Astrocyte (in vitro differentiated cells and primary cell): Measurements from ENCODE around the gene SCNN1G. TPM values are rescaled to one million over a fixed set of nuclear protein-coding genes. Genes with fewer than 3 reads are reported as not detected.

Source experiments
- DNase-seq: peaks from one replicate; pipeline ENCODE4 v3.0.0-alpha.2; 2010; ENCODE audit warnings: low read depth
- FAIRE-seq: peaks from 2 replicates; lab custom pipeline; 2011; peaks lifted over from hg19 to GRCh38; lab: Jason Lieb, UNC
- H2AFZ ChIP-seq: 2 replicates; pipeline ENCODE4 v1.6.0; 2012; ENCODE audit warnings: low read depth, low read length, inconsistent platforms
- H3K27ac ChIP-seq: 2 replicates; pipeline ENCODE4 v1.5.1; 2011; ENCODE audit warnings: low read depth, low read length, inconsistent platforms
- H3K27me3 ChIP-seq: 2 replicates; pipeline ENCODE4 v1.6.0; 2011; ENCODE audit warnings: low read length, inconsistent platforms; ENCODE audit not compliant: insufficient read depth
- H3K36me3 ChIP-seq: 2 replicates; pipeline ENCODE4 v1.5.1; 2011; ENCODE audit warnings: low read length, inconsistent platforms; ENCODE audit not compliant: insufficient read depth
- H3K4me1 ChIP-seq: 2 replicates; pipeline ENCODE4 v1.5.1; 2011; ENCODE audit warnings: low read length, inconsistent platforms; ENCODE audit not compliant: insufficient read depth
- H3K4me2 ChIP-seq: 2 replicates; pipeline ENCODE4 v1.6.0; 2012; ENCODE audit warnings: low read length, inconsistent platforms
- H3K4me3 ChIP-seq: 2 replicates; pipeline ENCODE4 v1.5.1; 2011; ENCODE audit warnings: low read depth, mild to moderate bottlenecking, low read length, inconsistent platforms; ENCODE audit not compliant: insufficient read depth
- H3K79me2 ChIP-seq: 2 replicates; pipeline ENCODE4 v1.6.0; 2012; ENCODE audit warnings: mild to moderate bottlenecking, low read length, inconsistent platforms; ENCODE audit not compliant: insufficient read depth
- H3K9ac ChIP-seq: 2 replicates; pipeline ENCODE4 v1.6.0; 2012; ENCODE audit warnings: mild to moderate bottlenecking, low read length, inconsistent platforms
- H3K9me3 ChIP-seq: 2 replicates; pipeline ENCODE4 v1.5.1; 2012; ENCODE audit warnings: low read depth, mild to moderate bottlenecking, low read length, inconsistent platforms; ENCODE audit not compliant: insufficient read depth
- H4K20me1 ChIP-seq: 2 replicates; pipeline ENCODE4 v1.6.0; 2012; ENCODE audit warnings: low read length, inconsistent platforms; ENCODE audit not compliant: insufficient read depth
- H3K27ac Mint-ChIP-seq: one replicate; pipeline ENCODE4 v1.8.0; 2021; ENCODE audit warnings: mild to moderate bottlenecking, mixed read lengths; ENCODE audit not compliant: unreplicated experiment
- H3K27me3 Mint-ChIP-seq: one replicate; pipeline ENCODE4 v1.8.0; 2021; ENCODE audit warnings: low read depth, mixed read lengths; ENCODE audit not compliant: unreplicated experiment
- H3K36me3 Mint-ChIP-seq: one replicate; pipeline ENCODE4 v1.8.0; 2021; ENCODE audit warnings: low read depth, mixed read lengths; ENCODE audit not compliant: unreplicated experiment
- H3K4me1 Mint-ChIP-seq: one replicate; pipeline ENCODE4 v1.8.0; 2021; ENCODE audit warnings: low read depth, mixed read lengths; ENCODE audit not compliant: unreplicated experiment
- H3K4me3 Mint-ChIP-seq: one replicate; pipeline ENCODE4 v1.8.0; 2021; ENCODE audit warnings: mild to moderate bottlenecking, moderate library complexity, mixed read lengths; ENCODE audit not compliant: unreplicated experiment
- H3K9me3 Mint-ChIP-seq: one replicate; pipeline ENCODE4 v1.8.0; 2021; ENCODE audit warnings: mild to moderate bottlenecking, mixed read lengths; ENCODE audit not compliant: unreplicated experiment
- CTCF ChIP-seq: IDR thresholded peaks from 2 replicates; pipeline ENCODE4 v1.5.1; 2011; ENCODE audit warnings: low read depth, mild to moderate bottlenecking, inconsistent platforms, low read length, moderate library complexity; ENCODE audit not compliant: insufficient read depth
- EZH2 ChIP-seq: IDR thresholded peaks from 2 replicates; pipeline ENCODE4 v1.6.1; 2012; ENCODE audit warnings: mild to moderate bottlenecking, low read length, inconsistent platforms; ENCODE audit not compliant: insufficient read depth
- total RNA-seq: library from RNA; stranded (reverse); gene quantifications from 2 replicates; pipeline ENCODE4 v1.2.1, GENCODE V29; 2021

The SCNN1G gene
- total RNA-seq, 1 donor from 2014 or later, result not detected

GRCh38 chr16:23216658-23217246 is 34.2 kb downstream of the SCNN1G start:
- TF ChIP-seq EZH2 (no peak), CTCF (no peak)
- H3K79me2 ChIP-seq, result no peaks in the 10 kb centered on the region
- no peaks in the 10 kb centered on the region for H3K4me1 ChIP-seq
- Mint-ChIP-seq H3K27me3 (peaks cover 26% of the 10 kb centered on the region), H3K27ac (no peak overlapping the region), H3K4me3 (no peak overlapping the region), H3K9me3 (peaks cover 3% of the 10 kb centered on the region), H3K36me3 (no peaks in the 10 kb centered on the region), H3K4me1 (no peaks in the 10 kb centered on the region)
- no peak overlapping the region for H2AFZ ChIP-seq
- no peaks in the 10 kb centered on the region for H4K20me1 ChIP-seq
- no peaks in the 10 kb centered on the region for H3K27me3 ChIP-seq
- FAIRE-seq (no peak), DNase-seq (no peak)
- no peak overlapping the region for H3K27ac ChIP-seq
- no peak overlapping the region for H3K4me2 ChIP-seq
- H3K9me3 ChIP-seq, result no peaks in the 10 kb centered on the region
- H3K4me3 ChIP-seq, result no peak overlapping the region
- H3K9ac ChIP-seq, result no peak overlapping the region
- H3K36me3 ChIP-seq, result no peaks in the 10 kb centered on the region

GRCh38 chr16:23217646-23218045 is 35.1 kb downstream of the SCNN1G start:
- Mint-ChIP-seq H3K27me3 (peaks cover 26% of the 10 kb centered on the region), H3K9me3 (peaks cover 3% of the 10 kb centered on the region), H3K4me1 (no peaks in the 10 kb centered on the region), H3K4me3 (no peak overlapping the region), H3K36me3 (no peaks in the 10 kb centered on the region), H3K27ac (no peak overlapping the region)
- Histone ChIP-seq H3K27ac (no peak overlapping the region), H3K4me3 (no peak overlapping the region), H3K27me3 (no peaks in the 10 kb centered on the region), H4K20me1 (no peaks in the 10 kb centered on the region), H3K36me3 (no peaks in the 10 kb centered on the region), H3K4me1 (no peaks in the 10 kb centered on the region), H3K9me3 (no peaks in the 10 kb centered on the region), H3K79me2 (no peaks in the 10 kb centered on the region), H2AFZ (no peak overlapping the region), H3K9ac (no peak overlapping the region), H3K4me2 (no peak overlapping the region)
- no peak for DNase-seq
- TF ChIP-seq EZH2, result no peak
- no peak for TF ChIP-seq CTCF
- FAIRE-seq, result no peak

DNA sequence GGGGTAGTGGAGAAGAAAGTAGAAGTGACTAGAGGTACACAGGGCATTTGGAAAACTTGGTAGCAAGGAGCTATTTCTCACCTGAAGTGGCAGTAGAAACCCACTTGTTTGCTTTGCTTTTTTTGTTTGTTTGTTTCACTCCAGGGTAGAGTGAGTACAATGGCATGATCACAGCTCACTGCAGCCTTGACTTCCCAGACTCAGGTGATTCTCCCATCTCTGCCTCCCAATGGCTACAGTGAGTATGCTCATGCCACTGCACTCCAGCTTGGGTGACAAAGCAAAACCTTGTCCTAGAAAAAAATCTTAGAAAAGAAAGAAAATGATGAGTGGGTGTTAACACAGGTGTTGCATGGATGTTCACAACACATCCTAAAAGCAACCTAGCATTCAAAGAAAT is 40.4 kb downstream of the SCNN1G start:
- no peaks in the 10 kb centered on the region for H3K79me2 ChIP-seq
- H4K20me1 ChIP-seq, result no peaks in the 10 kb centered on the region
- H3K4me3 ChIP-seq, result no peak overlapping the region
- no peak for TF ChIP-seq EZH2
- no peaks in the 10 kb centered on the region for H3K27me3 ChIP-seq
- no peak overlapping the region for H3K4me2 ChIP-seq
- no peaks in the 10 kb centered on the region for H3K4me1 Mint-ChIP-seq
- peaks cover 14% of the 10 kb centered on the region for H3K27me3 Mint-ChIP-seq
- H3K9me3 Mint-ChIP-seq, result peaks cover 7% of the 10 kb centered on the region
- no peaks in the 10 kb centered on the region for H3K9me3 ChIP-seq
- H2AFZ ChIP-seq, result no peak overlapping the region
- H3K9ac ChIP-seq, result no peak overlapping the region
- no peak overlapping the region for H3K27ac Mint-ChIP-seq
- no peak overlapping the region for H3K4me3 Mint-ChIP-seq
- DNase-seq (no peak), FAIRE-seq (no peak)
- H3K36me3 Mint-ChIP-seq, result no peaks in the 10 kb centered on the region
- no peak overlapping the region for H3K27ac ChIP-seq
- H3K4me1 ChIP-seq, result no peaks in the 10 kb centered on the region
- no peaks in the 10 kb centered on the region for H3K36me3 ChIP-seq
